Measurements from ENCODE around the gene SNRPA1. TPM values are rescaled to one million over a fixed set of nuclear protein-coding genes. Genes with fewer than 3 reads are reported as not detected.

The SNRPA1 gene
- total RNA-seq, 2 donors from 2014 or later = 21.4 to 24.9 TPM

DNA sequence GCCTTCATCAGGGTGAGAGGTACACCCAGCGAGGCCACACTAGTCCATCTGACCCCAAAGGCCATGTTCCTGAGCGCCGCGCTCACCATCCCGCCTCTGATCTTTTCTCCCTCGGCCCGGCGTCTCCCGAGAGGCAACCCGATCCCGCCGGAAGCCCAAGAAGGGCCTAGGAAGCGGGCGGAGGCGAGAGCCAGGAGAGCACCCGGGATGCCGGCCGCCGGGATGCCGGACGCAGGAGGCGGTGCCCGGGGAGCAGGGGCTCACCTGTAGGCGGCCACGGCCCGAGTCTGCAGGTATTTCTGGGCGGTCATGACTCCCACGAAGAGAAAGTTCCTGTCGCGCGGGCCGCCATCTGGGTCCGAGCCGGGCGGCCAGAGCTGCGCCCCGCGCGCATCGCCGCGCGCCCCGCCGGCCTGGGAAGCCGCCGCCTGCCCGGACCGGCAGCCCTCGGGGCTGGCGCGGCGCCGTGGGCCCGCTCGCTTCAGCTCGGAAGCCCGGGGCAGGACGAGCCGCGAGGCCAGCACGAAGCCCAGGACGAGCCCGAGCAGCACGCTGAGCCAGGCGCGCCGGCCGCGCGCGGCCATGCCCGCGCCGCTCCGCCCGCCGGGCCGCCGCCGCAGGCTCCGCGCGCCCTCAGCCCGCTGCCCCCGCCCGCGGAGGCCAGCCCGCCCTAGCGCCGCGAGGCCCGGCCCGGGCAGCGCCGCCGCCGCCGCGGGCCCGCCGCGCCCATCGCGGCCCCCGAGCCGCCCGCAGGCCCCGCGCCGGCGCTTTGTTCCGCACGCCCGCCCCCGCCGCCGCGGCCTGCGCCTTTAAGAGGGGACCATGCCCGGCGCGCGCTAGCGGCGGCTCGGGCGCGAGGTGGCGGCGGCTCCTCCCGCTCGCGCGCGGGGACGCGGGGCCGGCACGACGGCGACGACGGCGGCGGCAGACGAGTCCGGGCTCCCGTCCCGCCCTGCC is 43.9 kb downstream of the SNRPA1 start:
- no peak for DNase-seq (ENCODE audit: low spot score)
- no peaks in the 10 kb centered on the region for H3K36me3 ChIP-seq
- H3K9me3 ChIP-seq = no peaks in the 10 kb centered on the region
- H3K4me3 ChIP-seq = peak overlapping the region; percentile 70 to 80
- TF ChIP-seq, protein P1, sequence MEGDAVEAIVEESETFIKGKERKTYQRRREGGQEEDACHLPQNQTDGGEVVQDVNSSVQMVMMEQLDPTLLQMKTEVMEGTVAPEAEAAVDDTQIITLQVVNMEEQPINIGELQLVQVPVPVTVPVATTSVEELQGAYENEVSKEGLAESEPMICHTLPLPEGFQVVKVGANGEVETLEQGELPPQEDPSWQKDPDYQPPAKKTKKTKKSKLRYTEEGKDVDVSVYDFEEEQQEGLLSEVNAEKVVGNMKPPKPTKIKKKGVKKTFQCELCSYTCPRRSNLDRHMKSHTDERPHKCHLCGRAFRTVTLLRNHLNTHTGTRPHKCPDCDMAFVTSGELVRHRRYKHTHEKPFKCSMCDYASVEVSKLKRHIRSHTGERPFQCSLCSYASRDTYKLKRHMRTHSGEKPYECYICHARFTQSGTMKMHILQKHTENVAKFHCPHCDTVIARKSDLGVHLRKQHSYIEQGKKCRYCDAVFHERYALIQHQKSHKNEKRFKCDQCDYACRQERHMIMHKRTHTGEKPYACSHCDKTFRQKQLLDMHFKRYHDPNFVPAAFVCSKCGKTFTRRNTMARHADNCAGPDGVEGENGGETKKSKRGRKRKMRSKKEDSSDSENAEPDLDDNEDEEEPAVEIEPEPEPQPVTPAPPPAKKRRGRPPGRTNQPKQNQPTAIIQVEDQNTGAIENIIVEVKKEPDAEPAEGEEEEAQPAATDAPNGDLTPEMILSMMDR (IDR thresholded peaks at IDR 0.05) = no peak
- H3K27me3 ChIP-seq = no peaks in the 10 kb centered on the region
- peaks cover 0 to 65% of the 10 kb centered on the region in 2 donors for H3K4me1 ChIP-seq
- H3K27ac ChIP-seq = peak overlapping the region; percentile 84 to 89

DNA sequence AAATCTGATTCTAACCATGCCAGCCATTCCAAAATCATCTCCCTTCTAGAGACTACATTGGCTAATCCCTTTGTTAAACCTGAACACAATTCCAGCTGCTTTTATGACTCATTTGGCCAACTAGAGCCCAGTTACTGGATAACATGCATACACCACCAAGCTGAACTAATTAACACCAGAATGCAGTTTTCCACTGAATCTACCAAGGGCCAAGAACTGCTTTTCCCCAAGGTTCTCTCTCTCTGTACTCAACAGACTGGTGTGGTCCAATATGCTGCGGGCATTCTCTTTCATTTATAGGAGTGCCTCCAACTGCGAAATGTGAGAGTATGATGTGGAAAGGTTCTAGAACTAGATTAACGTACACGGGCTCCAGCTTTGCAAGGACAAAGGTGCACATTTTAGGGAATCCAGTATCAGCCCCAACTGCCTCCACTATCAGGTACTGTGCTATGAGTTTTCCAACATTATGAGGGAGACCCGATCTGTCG is 44.7 kb downstream of the SNRPA1 start:
- no peak for DNase-seq (ENCODE audit: low spot score)
- Histone ChIP-seq H3K27ac (peak overlapping the region; percentile 76 to 84), H3K9me3 (no peaks in the 10 kb centered on the region), H3K4me1 (peaks cover 0 to 63% of the 10 kb centered on the region in 2 donors), H3K27me3 (no peaks in the 10 kb centered on the region), H3K36me3 (no peaks in the 10 kb centered on the region), H3K4me3 (peak overlapping the region; percentile 70 to 80)
- TF ChIP-seq, protein P1 (IDR thresholded peaks at IDR 0.05) = no peak

DNA sequence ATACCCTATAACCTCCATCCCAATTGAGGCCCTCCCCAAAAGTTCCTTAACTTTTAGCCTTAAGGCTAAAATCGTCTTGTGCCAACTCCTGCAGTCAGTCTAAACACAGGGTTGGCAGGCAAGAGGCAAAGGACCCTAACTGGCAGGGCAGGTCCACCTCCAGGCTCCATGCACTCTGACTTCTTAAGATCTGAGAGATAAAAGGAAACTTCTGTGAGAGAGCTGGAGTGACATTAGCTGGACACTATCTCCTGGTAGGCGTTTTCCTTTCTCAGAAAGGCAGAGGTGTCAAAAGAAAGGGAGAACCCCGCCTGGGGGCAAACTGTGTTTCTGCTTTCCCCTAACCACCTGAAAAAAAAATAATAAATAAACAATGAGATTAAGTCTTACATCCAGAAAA is 46.8 kb downstream of the SNRPA1 start:
- H3K27ac ChIP-seq = no peak overlapping the region
- H3K4me1 ChIP-seq = peaks cover 0 to 80% of the 10 kb centered on the region in 2 donors
- no peaks in the 10 kb centered on the region for H3K27me3 ChIP-seq
- H3K36me3 ChIP-seq = no peaks in the 10 kb centered on the region
- H3K9me3 ChIP-seq = no peaks in the 10 kb centered on the region
- TF ChIP-seq, protein P1 (IDR thresholded peaks at IDR 0.05) = no peak
- no peak for DNase-seq (ENCODE audit: low spot score)
- H3K4me3 ChIP-seq = no peak overlapping the region

DNA sequence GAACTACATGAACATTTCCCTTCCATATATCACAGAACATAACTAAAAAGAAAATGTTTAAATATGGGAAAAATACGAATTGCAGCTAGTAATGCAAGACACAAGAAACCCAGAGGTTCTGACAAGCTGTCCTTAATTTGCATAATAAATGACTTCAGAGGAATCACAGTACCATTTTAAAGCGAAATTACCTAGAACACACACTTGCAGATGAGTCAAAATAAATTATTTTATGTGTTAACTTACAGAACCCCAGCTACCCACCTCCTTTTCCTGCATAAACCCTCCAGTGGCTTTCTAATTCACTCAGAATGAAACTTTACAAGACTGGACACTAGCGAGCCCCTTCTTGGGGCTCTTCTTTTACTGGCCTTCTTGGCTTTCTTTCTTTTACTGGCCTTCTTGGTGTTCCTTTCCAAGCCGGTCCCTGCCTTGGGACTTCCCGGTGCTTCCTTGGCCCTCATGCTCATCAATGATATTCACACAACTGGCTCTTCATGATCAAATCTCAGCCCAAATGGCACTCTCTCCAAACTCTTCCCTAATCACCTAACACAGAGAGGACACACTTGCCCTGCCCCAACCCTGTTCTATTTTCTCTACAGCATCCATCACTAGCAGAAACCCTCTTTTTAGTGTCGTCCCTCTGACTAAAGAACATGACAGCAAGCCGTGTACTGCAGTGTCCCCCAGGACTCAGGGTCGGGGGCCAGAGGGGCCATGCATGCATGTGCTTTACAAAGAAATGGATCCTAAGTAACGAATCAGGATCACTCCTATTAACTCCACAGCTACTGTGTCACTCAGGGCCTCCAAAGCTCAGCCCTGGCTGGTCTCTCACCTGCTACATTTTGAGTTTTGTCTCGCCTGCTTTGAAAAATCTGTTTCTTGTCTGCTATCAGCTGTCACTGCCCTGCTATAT is 48.0 kb downstream of the SNRPA1 start:
- Histone ChIP-seq H3K9me3 (no peaks in the 10 kb centered on the region), H3K4me1 (peaks cover 0 to 83% of the 10 kb centered on the region in 2 donors), H3K36me3 (no peaks in the 10 kb centered on the region), H3K27me3 (no peaks in the 10 kb centered on the region), H3K27ac (peak overlapping the region in 1 of 2 donors; percentile 11), H3K4me3 (no peak overlapping the region)
- TF ChIP-seq, protein P1 (IDR thresholded peaks at IDR 0.05) = no peak
- no peak for DNase-seq (ENCODE audit: low spot score)

DNA sequence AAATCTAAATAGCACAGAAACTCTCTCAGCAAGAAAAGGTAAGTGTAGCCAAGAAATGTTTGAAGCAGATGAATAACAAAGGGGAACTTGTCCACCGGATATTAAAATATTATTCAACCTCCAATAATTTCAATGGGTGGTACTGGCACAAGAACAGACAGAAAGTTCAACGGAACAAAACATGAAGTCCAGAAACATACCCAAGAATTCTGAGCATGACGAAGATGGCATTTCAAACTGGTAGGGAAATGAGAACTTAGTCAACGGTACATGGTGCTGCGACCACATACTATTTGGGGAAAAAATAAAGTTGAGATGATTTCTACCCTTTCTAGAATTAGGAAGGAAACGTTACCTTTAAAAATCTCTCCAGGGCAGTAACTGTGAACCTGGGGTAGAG is 48.7 kb downstream of the SNRPA1 start:
- Histone ChIP-seq H3K4me1 (peaks cover 0 to 90% of the 10 kb centered on the region in 2 donors), H3K27ac (peak overlapping the region in 1 of 2 donors; percentile 16), H3K4me3 (no peak overlapping the region), H3K9me3 (no peaks in the 10 kb centered on the region), H3K27me3 (no peaks in the 10 kb centered on the region), H3K36me3 (no peaks in the 10 kb centered on the region)
- no peak for DNase-seq (ENCODE audit: low spot score)
- TF ChIP-seq, protein P1 (IDR thresholded peaks at IDR 0.05) = no peak
